Keratinocyte (primary cell): ENCODE data around the gene ITGB6. TPM values are rescaled to one million over a fixed set of nuclear protein-coding genes. Genes with fewer than 3 reads are reported as not detected.

Experiments used
- DNase-seq: peaks from one replicate; pipeline ENCODE4 v3.0.0-alpha.2; 2011; ENCODE audit warnings: low read depth, missing footprints, low spot score
- FAIRE-seq: peaks from 2 replicates; lab custom pipeline; 2011; peaks lifted over from hg19 to GRCh38; lab: Jason Lieb, UNC
- H2AFZ ChIP-seq: 2 replicates; pipeline ENCODE4 v1.6.0; 2012; ENCODE audit warnings: low read length, control low read depth, inconsistent platforms; ENCODE audit not compliant: control insufficient read depth
- H3K27ac ChIP-seq: 2 replicates; pipeline ENCODE4 v1.5.1; 2011; ENCODE audit warnings: low read length; ENCODE audit not compliant: control insufficient read depth, insufficient read depth
- H3K27me3 ChIP-seq: 3 replicates; pipeline ENCODE4 v1.6.0; 2011; ENCODE audit warnings: low read length; ENCODE audit not compliant: control insufficient read depth, insufficient read depth; ENCODE audit errors: extremely low read depth
- H3K36me3 ChIP-seq, 2 experiments: 2 replicates in 1 of 2; 3 replicates in 1 of 2; pipeline ENCODE4 v1.5.1; 2011; ENCODE audit warnings: low read length in 2 of 2, mild to moderate bottlenecking in 1 of 2; ENCODE audit not compliant: control insufficient read depth in 2 of 2, insufficient read depth in 2 of 2; ENCODE audit errors: extremely low read depth in 1 of 2
- H3K4me1 ChIP-seq: 3 replicates; pipeline ENCODE4 v1.5.1; 2011; ENCODE audit warnings: low read length; ENCODE audit not compliant: control insufficient read depth, insufficient read depth; ENCODE audit errors: extremely low read depth
- H3K4me2 ChIP-seq: 3 replicates; pipeline ENCODE4 v1.6.0; 2011; ENCODE audit warnings: low read depth, low read length; ENCODE audit not compliant: control insufficient read depth, insufficient read depth; ENCODE audit errors: extremely low read depth
- H3K4me3 ChIP-seq, 3 experiments: fragments of 200-600 bp in 1 of 3; sonication (generic) in 1 of 3; 2 replicates in 2 of 3; 3 replicates in 1 of 3; pipeline ENCODE4 v1.5.1; 2011 to 2016; ENCODE audit warnings: low read length in 3 of 3, mild to moderate bottlenecking in 3 of 3, control low read depth in 2 of 3, inconsistent platforms in 1 of 3, low read depth in 1 of 3, mixed read lengths in 1 of 3, mixed run types in 1 of 3, moderate library complexity in 1 of 3; ENCODE audit not compliant: control insufficient read depth in 2 of 3, insufficient read depth in 2 of 3; ENCODE audit errors: extremely low read depth in 1 of 3
- H3K79me2 ChIP-seq: 2 replicates; pipeline ENCODE4 v1.6.0; 2012; ENCODE audit warnings: low read length; ENCODE audit not compliant: control insufficient read depth, insufficient read depth
- H3K9ac ChIP-seq: 3 replicates; pipeline ENCODE4 v1.6.0; 2011; ENCODE audit warnings: low read length; ENCODE audit not compliant: control insufficient read depth, insufficient read depth; ENCODE audit errors: extremely low read depth
- H3K9me1 ChIP-seq: 3 replicates; pipeline ENCODE4 v1.6.0; 2011; ENCODE audit warnings: low read length; ENCODE audit not compliant: control insufficient read depth, insufficient read depth; ENCODE audit errors: extremely low read depth
- H3K9me3 ChIP-seq: 2 replicates; pipeline ENCODE4 v1.5.1; 2012; ENCODE audit warnings: low read depth, low read length; ENCODE audit not compliant: control insufficient read depth
- H4K20me1 ChIP-seq: 3 replicates; pipeline ENCODE4 v1.6.0; 2011; ENCODE audit warnings: low read length; ENCODE audit not compliant: control insufficient read depth, insufficient read depth; ENCODE audit errors: extremely low read depth
- EZH2 ChIP-seq: IDR thresholded peaks from one replicate; pipeline ENCODE4 v1.6.1; 2012; ENCODE audit warnings: inconsistent platforms, mild to moderate bottlenecking, low read length, moderate library complexity
- dilution Hi-C: fragments of 300-500 bp; cut with MboI; formaldehyde crosslinking; loops from one replicate; pipeline ENCODE4 v1.7.0; 2020; ENCODE audit warnings: low sequenced_read_pairs; ENCODE audit not compliant: extremely low pct_ligation_motif_present
- polyA plus RNA-seq, 5 experiments: library from polyadenylated mRNA; depleted of rRNA in 3 of 5; stranded (reverse) in 3 of 5; stranded (forward) in 1 of 5; unstranded in 1 of 5; fragments of >200 nt; gene quantifications; 1 replicate in 1 of 5; 2 replicates in 3 of 5; 3 replicates in 1 of 5; pipeline versions ENCODE4 v1.2.1 to v1.2.3, GENCODE V29; 2011 to 2012; ENCODE audit warnings: missing spikeins in 2 of 5, low read depth in 1 of 5, low replicate concordance in 1 of 5
- TF ChIP-seq, protein P1 (sequence below), 3 experiments: IDR thresholded peaks in 1 of 3; conservative IDR thresholded peaks in 1 of 3; optimal IDR thresholded peaks in 1 of 3; 2 replicates in 2 of 3; 3 replicates in 1 of 3; pipeline versions ENCODE3 to v1.5.1; 2011; ENCODE audit warnings: low read length in 3 of 3, mild to moderate bottlenecking in 3 of 3, moderate library complexity in 2 of 3, control low read depth in 1 of 3, inconsistent platforms in 1 of 3; ENCODE audit not compliant: insufficient read depth in 2 of 3; ENCODE audit errors: extremely low read depth in 1 of 3

Gene ITGB6
- polyA plus RNA-seq, 1 donor (not counting 4 experiments of a cell fraction or from before 2014, with no cell fraction given), result 183 TPM

DNA sequence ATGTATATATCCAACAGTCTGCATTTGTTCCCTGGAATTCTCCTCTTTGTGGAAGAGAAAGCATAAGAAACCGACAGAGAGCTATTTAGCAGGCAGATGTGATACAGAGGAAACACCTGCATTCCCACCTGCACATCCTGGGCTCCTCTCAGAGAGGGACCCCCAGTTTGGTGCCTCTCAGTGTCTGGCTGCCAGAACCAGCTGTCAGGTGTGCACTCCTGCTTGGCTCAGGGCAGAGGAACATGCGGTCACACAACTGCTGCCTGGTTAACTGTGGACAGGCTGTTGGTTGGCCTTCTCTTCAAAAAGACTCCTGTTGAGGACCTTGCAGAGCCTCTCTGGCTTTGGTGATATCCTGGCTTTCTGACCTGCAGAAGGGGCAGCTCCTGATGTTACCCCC, 54.6 kb downstream of the ITGB6 start:
- peaks cover 13% of the 10 kb centered on the region for H3K4me1 ChIP-seq
- no peak overlapping the region for H3K4me3 ChIP-seq
- H3K9ac ChIP-seq, result no peak overlapping the region
- DNase-seq, result no peak
- H4K20me1 ChIP-seq, result no peaks in the 10 kb centered on the region
- H2AFZ ChIP-seq, result no peak overlapping the region
- H3K27me3 ChIP-seq, result no peaks in the 10 kb centered on the region
- peaks cover 2% of the 10 kb centered on the region for H3K79me2 ChIP-seq
- no peak for TF ChIP-seq EZH2
- TF ChIP-seq, protein P1, sequence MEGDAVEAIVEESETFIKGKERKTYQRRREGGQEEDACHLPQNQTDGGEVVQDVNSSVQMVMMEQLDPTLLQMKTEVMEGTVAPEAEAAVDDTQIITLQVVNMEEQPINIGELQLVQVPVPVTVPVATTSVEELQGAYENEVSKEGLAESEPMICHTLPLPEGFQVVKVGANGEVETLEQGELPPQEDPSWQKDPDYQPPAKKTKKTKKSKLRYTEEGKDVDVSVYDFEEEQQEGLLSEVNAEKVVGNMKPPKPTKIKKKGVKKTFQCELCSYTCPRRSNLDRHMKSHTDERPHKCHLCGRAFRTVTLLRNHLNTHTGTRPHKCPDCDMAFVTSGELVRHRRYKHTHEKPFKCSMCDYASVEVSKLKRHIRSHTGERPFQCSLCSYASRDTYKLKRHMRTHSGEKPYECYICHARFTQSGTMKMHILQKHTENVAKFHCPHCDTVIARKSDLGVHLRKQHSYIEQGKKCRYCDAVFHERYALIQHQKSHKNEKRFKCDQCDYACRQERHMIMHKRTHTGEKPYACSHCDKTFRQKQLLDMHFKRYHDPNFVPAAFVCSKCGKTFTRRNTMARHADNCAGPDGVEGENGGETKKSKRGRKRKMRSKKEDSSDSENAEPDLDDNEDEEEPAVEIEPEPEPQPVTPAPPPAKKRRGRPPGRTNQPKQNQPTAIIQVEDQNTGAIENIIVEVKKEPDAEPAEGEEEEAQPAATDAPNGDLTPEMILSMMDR (optimal IDR thresholded peaks at IDR 0.05 in 1 of 3, IDR thresholded peaks at IDR 0.05 in 1 of 3, conservative IDR thresholded peaks at IDR 0.05 in 1 of 3; ENCODE audit: extremely low read depth in 1 of 3, insufficient read depth in 2 of 3, low read length in 3 of 3), result no peak
- no peak for FAIRE-seq
- no peaks in the 10 kb centered on the region for H3K9me3 ChIP-seq
- dilution Hi-C loops, result no loop called here
- H3K36me3 ChIP-seq, result peaks cover 7 to 17% of the 10 kb centered on the region in 2 experiments
- H3K4me2 ChIP-seq, result no peak overlapping the region
- no peak overlapping the region for H3K27ac ChIP-seq
- no peaks in the 10 kb centered on the region for H3K9me1 ChIP-seq

GRCh38 chr2:160144280-160144990, 55.6 kb downstream of the ITGB6 start:
- Histone ChIP-seq H4K20me1 (no peaks in the 10 kb centered on the region), H3K27ac (no peak overlapping the region), H3K4me2 (no peak overlapping the region), H3K79me2 (peaks cover 2% of the 10 kb centered on the region), H3K9ac (no peak overlapping the region), H3K4me1 (peaks cover 13% of the 10 kb centered on the region), H3K36me3 (peaks cover 7 to 17% of the 10 kb centered on the region in 2 experiments), H2AFZ (no peak overlapping the region), H3K9me3 (no peaks in the 10 kb centered on the region), H3K9me1 (no peaks in the 10 kb centered on the region), H3K4me3 (no peak overlapping the region), H3K27me3 (no peaks in the 10 kb centered on the region)
- dilution Hi-C loops, result no loop called here
- no peak for TF ChIP-seq EZH2
- TF ChIP-seq, protein P1 (optimal IDR thresholded peaks at IDR 0.05 in 1 of 3, IDR thresholded peaks at IDR 0.05 in 1 of 3, conservative IDR thresholded peaks at IDR 0.05 in 1 of 3; ENCODE audit: extremely low read depth in 1 of 3, insufficient read depth in 2 of 3, low read length in 3 of 3), result no peak
- FAIRE-seq (no peak), DNase-seq (no peak)
